A549 (cell line): Measurements from ENCODE around the gene TMSB10.

Experiments used
- CEBPB ChIP-seq, 2 experiments: fragments of >200 bp in 1 of 2; sonication (Bioruptor Twin) in 1 of 2; formaldehyde crosslinking in 1 of 2; IDR thresholded peaks; 2 replicates each; pipeline ENCODE4 v1.6.1; 2012 to 2016
- FOSL2 ChIP-seq, 2 experiments: fragments of 450-650 bp in 1 of 2; fragments of >200 bp in 1 of 2; sonication (Bioruptor Twin) in 1 of 2; formaldehyde crosslinking; IDR thresholded peaks; 2 replicates each; pipeline versions ENCODE4 v1.5.0 to v1.6.1; 2016 to 2020; ENCODE audit warnings: mild to moderate bottlenecking in 1 of 2, moderate library complexity in 1 of 2
- JUNB ChIP-seq: fragments of >200 bp; sonication (Bioruptor Twin); formaldehyde crosslinking; IDR thresholded peaks from 2 replicates; pipeline ENCODE4 v1.6.1; 2016
- MYC ChIP-seq: IDR thresholded peaks from 2 replicates; pipeline ENCODE4 v1.6.1; 2012; ENCODE audit warnings: mild to moderate bottlenecking, inconsistent platforms, low read length, improper control_type of control experiment, borderline replicate concordance
- NR3C1 ChIP-seq: fragments of >200 bp; sonication (Bioruptor Twin); formaldehyde crosslinking; IDR thresholded peaks from 3 replicates; pipeline ENCODE4 v1.6.1; 2017
- TF ChIP-seq, protein P1 (sequence below): fragments of >200 bp; sonication (Bioruptor Twin); formaldehyde crosslinking; IDR thresholded peaks from 3 replicates; pipeline ENCODE4 v1.5.1; 2016
- TF ChIP-seq, protein P2 (sequence below): IDR thresholded peaks from 2 replicates; pipeline ENCODE4 v1.6.1; 2012

DNA sequence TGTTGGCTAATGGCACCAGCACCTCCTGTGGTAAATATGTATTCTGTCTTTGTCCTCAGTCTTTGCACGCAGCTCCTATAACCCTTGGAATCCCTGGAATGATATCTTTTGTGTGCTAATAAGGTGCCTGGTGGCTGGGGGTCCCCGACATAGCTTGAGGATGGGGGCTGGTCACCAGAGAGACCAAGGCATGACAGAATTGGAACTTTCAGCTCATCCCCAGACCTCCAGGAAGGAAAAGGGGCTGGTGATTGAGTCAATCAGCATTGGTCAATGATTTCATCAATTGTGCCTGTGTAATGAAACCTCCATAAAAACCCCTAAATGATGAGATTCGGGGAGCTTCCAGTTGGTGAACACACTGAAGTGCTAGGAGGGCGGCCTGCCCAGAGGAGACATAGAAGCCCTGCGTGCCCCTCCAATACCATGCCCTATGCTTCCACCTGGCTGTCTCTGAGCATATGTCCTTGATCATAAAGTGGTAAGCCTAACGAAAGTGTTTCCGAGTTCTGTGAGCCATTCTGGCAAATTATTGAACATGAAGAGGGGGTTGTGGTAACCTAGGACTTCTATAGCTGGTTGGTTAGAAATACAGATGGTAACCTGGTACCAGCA, 38.9 kb downstream of the TMSB10 start:
- TF ChIP-seq, protein P1, sequence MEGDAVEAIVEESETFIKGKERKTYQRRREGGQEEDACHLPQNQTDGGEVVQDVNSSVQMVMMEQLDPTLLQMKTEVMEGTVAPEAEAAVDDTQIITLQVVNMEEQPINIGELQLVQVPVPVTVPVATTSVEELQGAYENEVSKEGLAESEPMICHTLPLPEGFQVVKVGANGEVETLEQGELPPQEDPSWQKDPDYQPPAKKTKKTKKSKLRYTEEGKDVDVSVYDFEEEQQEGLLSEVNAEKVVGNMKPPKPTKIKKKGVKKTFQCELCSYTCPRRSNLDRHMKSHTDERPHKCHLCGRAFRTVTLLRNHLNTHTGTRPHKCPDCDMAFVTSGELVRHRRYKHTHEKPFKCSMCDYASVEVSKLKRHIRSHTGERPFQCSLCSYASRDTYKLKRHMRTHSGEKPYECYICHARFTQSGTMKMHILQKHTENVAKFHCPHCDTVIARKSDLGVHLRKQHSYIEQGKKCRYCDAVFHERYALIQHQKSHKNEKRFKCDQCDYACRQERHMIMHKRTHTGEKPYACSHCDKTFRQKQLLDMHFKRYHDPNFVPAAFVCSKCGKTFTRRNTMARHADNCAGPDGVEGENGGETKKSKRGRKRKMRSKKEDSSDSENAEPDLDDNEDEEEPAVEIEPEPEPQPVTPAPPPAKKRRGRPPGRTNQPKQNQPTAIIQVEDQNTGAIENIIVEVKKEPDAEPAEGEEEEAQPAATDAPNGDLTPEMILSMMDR, result no peak
- TF ChIP-seq, protein P2, sequence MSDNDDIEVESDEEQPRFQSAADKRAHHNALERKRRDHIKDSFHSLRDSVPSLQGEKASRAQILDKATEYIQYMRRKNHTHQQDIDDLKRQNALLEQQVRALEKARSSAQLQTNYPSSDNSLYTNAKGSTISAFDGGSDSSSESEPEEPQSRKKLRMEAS, result no peak
- TF ChIP-seq MYC (no peak), JUNB (no peak), CEBPB (IDR thresholded peaks at IDR 0.05) (no peak), NR3C1 (no peak), FOSL2 (IDR thresholded peaks at IDR 0.05) (no peak), FOSL2 (CRISPR knock-in tag; IDR thresholded peaks at IDR 0.05) (no peak)
